ENCODE data around the gene CCKAR.

- no peak for TF ChIP-seq CTCF (IDR thresholded peaks at IDR 0.05; ENCODE audit: borderline replicate concordance, extremely low read depth, low read length, poor library complexity, severe bottlenecking)
- TF ChIP-seq EZH2 (IDR thresholded peaks at IDR 0.05; ENCODE audit: borderline replicate concordance, low read depth, low read length, severe bottlenecking), result no peak
Measured at GRCh38 chr4:26490960-26491284, 638 bp upstream of the CCKAR start.
